Activated CD8-positive, alpha-beta memory T cell treated with anti-CD3 and anti-CD28 coated beads for 36 hours (primary cell): Measurements from ENCODE around the gene CPA5. TPM values are rescaled to one million over a fixed set of nuclear protein-coding genes. Genes with fewer than 3 reads are reported as not detected.

ENCODE experiments used
- CTCF ChIA-PET: fragments of 350-600 bp; sonication (Branson Sonifier 250); formaldehyde crosslinking; loops from one replicate; lab custom pipeline; 2021; ENCODE audit warnings: antibody characterized with exemption; lab: Charles Lee
- POLR2A ChIA-PET: fragments of 350-600 bp; sonication (Branson Sonifier 250); formaldehyde crosslinking; loops from one replicate; lab custom pipeline; 2021; ENCODE audit warnings: antibody characterized with exemption; lab: Charles Lee
- total RNA-seq, 2 experiments: library from RNA; stranded (reverse); gene quantifications; one replicate each; pipeline ENCODE4 v1.2.3, GENCODE V29; 2021

The CPA5 gene
- total RNA-seq, 2 experiments from 2014 or later: 2.1 to 3.2 TPM

- CTCF ChIA-PET: no interaction called here
Observed at GRCh38 chr7:130387628-130388403, 43.2 kb downstream of the CPA5 start.

GRCh38 chr7:130388671-130389070 lies 44.1 kb downstream of the CPA5 start:
- CTCF ChIA-PET: no interaction called here
- POLR2A ChIA-PET: no interaction called here

More at GRCh38 chr7:130387628-130388403, 43.2 kb downstream of the CPA5 start:
- POLR2A ChIA-PET: interaction anchor here (0.6 kb wide), 1 partner anchor 169 kb away, joined by 4 read pairs; no protein-coding TSS in a partner anchor

- POLR2A ChIA-PET: no interaction called here
Observed at GRCh38 chr7:130390486-130390885, 45.9 kb downstream of the CPA5 start.

GRCh38 chr7:130393101-130393561 lies 48.5 kb downstream of the CPA5 start:
- ChIA-PET POLR2A (no interaction called here), CTCF (no interaction called here)

More at GRCh38 chr7:130390486-130390885, 45.9 kb downstream of the CPA5 start:
- CTCF ChIA-PET: interaction anchor here (0.7 kb wide), 1 partner anchor 14 kb away, joined by 3 read pairs; no protein-coding TSS in a partner anchor

- POLR2A ChIA-PET: no interaction called here
- CTCF ChIA-PET: interaction anchor here (0.6 kb wide), 1 partner anchor 31 kb away, joined by 3 read pairs; no protein-coding TSS in a partner anchor
Observed at GRCh38 chr7:130393841-130394411, 49.3 kb downstream of the CPA5 start.

GRCh38 chr7:130394421-130395195 lies 50.0 kb downstream of the CPA5 start:
- ChIA-PET POLR2A (no interaction called here), CTCF (interaction anchor here (0.6 kb wide), 1 partner anchor 32 kb away, joined by 3 read pairs; no protein-coding TSS in a partner anchor)

- ChIA-PET POLR2A (no interaction called here), CTCF (no interaction called here)
Observed at GRCh38 chr7:130395421-130395820, 50.8 kb downstream of the CPA5 start.

GRCh38 chr7:130396109-130396508 lies 51.5 kb downstream of the CPA5 start:
- ChIA-PET POLR2A (no interaction called here), CTCF (no interaction called here)

GRCh38 chr7:130397051-130397757 lies 52.6 kb downstream of the CPA5 start:
- POLR2A ChIA-PET: no interaction called here
- CTCF ChIA-PET: no interaction called here

- ChIA-PET POLR2A (no interaction called here), CTCF (no interaction called here)
Observed at GRCh38 chr7:130397758-130398073, 53.1 kb downstream of the CPA5 start.

GRCh38 chr7:130398526-130399090 lies 54.0 kb downstream of the CPA5 start:
- ChIA-PET CTCF (no interaction called here), POLR2A (interaction anchor here (0.6 kb wide), 1 partner anchor 106 kb away, joined by 3 read pairs; no protein-coding TSS in a partner anchor)

- ChIA-PET POLR2A (no interaction called here), CTCF (no interaction called here)
Observed at GRCh38 chr7:130400120-130400572, 55.5 kb downstream of the CPA5 start.

GRCh38 chr7:130401101-130401500 lies 56.5 kb downstream of the CPA5 start:
- ChIA-PET CTCF (no interaction called here), POLR2A (no interaction called here)

GRCh38 chr7:130401578-130401977 lies 57.0 kb downstream of the CPA5 start:
- ChIA-PET POLR2A (no interaction called here), CTCF (interaction anchor here (1.1 kb wide), 1 partner anchor 12 kb away, joined by 4 read pairs; no protein-coding TSS in a partner anchor)

GRCh38 chr7:130405003-130405402 lies 60.4 kb downstream of the CPA5 start:
- CTCF ChIA-PET: no interaction called here
- POLR2A ChIA-PET: no interaction called here

GRCh38 chr7:130409067-130409711 lies 64.6 kb downstream of the CPA5 start:
- POLR2A ChIA-PET: no interaction called here
- CTCF ChIA-PET: no interaction called here

GRCh38 chr7:130409712-130410072 lies 65.1 kb downstream of the CPA5 start:
- ChIA-PET POLR2A (no interaction called here), CTCF (no interaction called here)

- CTCF ChIA-PET: no interaction called here
- POLR2A ChIA-PET: no interaction called here
Observed at GRCh38 chr7:130410868-130411541, 66.4 kb downstream of the CPA5 start.
